HG03095 (cell line): ENCODE data around the gene SAP30L.

Experiments
- ATAC-seq: cut with Tn5 transposase; IDR thresholded peaks from one replicate; pipeline ENCODE4 v1.9.1; 2021; ENCODE audit warnings: moderate library complexity; ENCODE audit not compliant: unreplicated experiment

Gene SAP30L

DNA sequence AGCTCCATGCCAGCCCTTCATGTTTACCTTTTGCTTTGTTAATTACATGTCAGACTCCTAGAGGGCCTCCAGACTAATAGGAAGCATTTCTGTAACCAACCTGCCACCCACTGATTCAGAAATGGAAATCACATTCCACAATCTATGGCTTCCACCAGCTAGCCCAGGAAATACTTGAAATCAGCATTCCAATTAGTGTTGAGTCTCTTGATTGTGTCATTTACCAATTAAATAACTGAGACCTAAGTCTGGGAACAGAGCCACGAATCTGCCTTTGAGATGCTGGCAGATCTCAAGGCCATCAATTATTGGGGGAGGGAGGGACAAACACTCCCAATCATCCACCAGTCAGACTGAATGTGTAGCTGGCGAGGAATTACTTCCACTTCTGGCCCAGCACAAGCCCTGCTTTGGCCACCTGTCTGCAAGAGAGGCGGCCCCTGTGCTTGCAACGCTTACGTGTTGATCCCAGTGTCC, 27.4 kb upstream of the SAP30L start:
- no peak for ATAC-seq

DNA sequence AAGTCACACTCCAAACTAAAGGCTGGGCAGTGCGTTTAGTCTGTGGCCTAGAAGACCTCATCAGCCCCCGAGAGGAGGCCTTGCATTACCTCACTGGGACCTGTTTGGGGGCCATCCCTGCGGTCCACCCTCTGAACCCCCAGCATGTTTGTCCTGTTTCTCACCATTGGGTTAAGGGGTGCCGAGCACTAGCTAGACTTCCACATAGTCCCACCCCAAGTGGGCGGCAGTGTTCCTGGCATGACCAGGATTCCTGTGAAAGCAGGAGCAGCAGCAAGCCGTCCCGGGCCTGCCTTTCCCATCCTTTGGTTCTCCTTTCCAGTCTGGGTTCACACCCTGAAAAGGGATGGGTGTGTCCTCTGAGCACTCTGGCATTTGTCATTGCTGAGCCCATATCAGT, 26.6 kb upstream of the SAP30L start:
- no peak for ATAC-seq

DNA sequence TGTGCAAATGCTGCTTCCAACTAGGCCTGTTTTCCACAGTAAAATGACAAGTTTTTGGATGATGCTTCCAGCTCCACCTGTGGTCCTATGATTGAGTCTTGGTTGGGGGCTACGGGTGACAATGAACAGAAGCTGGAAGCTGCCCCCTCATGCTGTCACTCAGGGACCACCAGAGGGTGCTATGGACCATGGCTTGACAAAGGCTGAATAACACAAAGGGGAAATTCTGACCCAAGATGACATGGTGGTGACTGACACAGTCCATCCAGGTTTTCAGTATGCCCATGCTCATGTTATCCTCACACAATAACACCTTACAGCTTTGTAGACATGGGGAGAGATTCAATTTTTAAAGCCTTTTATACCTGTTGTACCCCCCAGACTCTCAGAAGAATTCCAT, 23.9 kb upstream of the SAP30L start:
- ATAC-seq, result no peak

DNA sequence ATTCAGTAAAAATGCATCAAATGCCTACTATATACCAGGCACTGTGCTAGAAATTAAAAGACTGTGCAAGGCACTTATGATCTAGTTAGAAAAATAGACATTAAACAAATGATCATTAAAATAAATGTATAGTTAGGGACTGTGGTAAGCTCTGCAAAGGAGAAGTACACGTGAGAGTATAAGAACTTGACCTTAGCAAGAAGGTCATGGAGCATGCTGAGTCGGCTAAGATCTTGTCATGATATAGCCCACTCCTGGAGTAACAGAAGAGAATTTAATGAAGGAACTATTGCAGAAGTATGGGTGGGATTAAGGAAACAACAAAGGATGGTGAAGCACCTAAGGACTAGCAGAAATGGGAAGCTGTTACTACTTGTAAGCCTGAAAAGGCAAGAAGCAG, 23.5 kb upstream of the SAP30L start:
- no peak for ATAC-seq

- no peak for ATAC-seq
These were observed 17.6 kb upstream of the SAP30L start for GRCh38 chr5:154428208-154428607.

GRCh38 chr5:154429341-154429740, 16.5 kb upstream of the SAP30L start:
- ATAC-seq, result no peak

GRCh38 chr5:154430466-154430865, 15.3 kb upstream of the SAP30L start:
- no peak for ATAC-seq

GRCh38 chr5:154430961-154431630, 14.7 kb upstream of the SAP30L start:
- ATAC-seq, result no peak

- no peak for ATAC-seq
These were observed 10.6 kb upstream of the SAP30L start for GRCh38 chr5:154435226-154435625.

DNA sequence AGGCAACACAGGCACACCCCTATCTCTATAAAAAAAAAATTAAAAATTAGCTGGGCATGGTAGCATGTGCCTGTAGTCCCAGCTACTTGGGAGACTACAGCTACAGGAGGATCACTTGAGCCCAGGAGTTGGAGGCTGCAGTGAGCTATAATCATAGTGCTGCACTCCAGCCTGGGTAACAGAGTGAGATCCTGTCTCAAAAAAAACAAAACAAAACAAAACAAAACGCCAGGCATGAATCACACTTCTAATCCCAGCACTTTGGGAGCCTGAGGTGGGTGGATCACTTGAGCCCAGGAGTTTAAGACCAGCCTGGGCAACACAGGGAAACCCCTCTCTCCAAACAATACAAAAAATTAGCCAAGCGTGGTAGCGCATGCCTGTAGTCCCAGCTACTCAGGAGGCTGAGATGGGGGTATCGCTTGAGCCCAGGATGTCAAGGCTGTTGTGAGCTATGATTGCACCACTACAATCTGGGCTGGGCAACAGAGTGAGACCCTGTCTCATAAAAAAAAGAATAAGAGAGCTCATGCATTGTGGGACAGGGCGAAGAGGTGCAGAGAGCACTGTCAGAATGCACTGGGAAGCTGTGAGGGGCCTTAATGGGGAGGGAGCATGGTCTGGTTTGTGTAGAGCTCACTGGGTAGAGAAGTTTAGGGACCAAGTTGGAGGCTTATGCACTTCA, 8.4 kb upstream of the SAP30L start:
- ATAC-seq, result no peak

DNA sequence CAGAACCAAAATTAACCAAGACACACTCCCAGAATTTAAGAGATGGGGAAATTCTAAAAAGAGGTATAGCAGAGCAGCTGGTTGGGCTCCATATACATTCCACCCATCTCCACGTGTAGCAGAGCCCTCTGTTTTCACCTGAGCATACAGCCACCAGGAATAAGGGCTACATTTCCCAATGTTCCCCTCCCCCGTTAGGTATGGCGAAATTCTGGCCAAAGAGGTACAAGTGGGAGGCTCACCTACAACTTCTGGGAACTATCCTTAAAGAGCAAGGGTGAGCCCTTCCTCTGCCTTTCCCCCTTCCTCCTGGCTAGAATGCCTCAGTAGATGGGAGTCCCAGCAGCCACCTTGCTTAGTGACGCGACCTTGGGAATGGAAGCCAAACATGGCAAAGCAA, 5.3 kb upstream of the SAP30L start:
- ATAC-seq, result no peak

DNA sequence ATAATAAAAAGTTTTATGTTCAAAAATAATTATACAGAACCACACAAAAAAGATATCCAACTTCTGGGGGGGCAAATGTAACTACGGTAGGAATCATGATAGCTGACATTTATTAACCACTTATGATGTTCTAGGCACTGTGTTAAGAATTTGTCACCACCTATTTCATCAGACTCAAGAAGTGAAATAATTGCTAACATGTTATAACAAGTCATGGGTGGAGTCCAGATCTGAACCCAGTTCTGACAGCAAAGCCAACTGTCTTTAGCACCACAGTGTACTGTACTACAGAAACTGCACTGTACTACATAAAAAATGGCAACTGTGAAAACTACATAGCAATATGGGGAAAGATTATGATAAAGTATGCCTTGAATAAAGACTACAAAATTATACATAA, 3.0 kb upstream of the SAP30L start:
- ATAC-seq, result no peak

DNA sequence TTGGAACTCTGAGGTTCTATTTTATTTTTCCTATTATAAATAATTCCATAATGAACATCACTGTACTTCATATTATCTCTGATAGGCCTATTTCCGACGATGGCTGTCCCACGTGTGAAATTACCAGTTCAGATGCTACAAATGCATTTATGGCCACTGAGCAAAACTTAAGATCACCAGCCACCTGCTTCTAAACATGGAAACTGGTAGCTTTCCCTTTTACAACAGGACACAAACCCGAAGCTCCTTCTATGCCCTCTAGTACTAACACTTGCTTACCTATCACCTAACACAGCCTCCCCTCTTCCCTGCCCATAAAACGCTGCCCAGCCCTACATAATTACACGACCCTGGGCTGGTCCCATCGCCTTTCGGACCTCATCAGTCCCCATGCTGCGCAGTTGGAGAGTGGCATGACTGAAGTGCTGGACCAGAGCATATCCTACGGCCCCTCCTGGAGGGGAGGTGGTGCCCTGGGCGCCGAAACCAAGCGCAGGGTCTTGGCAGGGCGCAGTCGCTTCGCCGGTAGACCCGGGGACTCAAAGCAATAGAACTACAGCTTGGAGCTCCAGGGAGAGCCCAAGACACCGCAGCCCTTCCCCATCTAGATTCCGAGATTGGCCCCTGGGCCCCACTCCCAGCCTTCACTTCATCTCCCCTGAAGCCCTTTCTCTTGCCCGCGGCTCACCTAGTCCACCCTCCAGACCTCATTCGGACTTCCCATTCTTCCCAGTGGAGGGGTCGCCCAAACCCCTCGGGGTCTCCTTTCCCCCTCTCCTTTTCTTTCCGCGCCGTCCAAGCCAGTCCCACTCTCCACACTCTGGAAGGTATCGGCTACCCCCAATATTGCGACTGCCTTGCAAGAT, 1.0 kb upstream of the SAP30L start:
- no peak for ATAC-seq

GRCh38 chr5:154446195-154447088, 645 bp downstream of the SAP30L start:
- peak; percentile 22 for ATAC-seq

DNA sequence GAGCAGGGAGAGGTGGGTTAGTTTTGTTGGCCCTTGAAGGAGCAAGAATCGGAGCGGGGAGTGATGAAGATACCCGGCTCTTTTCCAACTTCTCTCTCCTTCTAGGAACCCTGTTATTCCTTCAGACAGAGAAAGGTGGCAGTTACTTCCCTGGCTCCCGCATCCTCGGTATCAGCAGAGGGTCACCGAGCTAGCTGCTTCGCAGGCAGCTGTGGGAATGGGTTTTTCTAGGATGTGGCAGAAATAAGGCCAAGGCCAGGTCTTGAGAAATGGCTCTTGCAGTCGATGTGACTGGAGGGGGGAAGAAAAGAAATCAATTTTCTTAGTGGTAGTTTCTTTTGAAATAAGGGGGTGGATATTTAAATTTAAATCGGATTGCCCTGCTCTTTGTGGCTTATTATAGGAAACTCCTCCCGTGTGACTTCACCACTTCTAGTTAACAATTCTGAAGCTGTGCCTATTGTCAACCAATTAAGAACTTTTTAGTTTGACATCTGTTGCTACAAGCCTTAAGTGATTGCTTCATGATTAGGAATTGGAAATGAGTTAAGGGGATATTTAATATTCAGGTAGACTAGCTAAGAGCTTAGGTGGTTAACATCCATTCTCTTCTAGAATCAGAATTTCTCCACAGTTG, 1.4 kb downstream of the SAP30L start:
- ATAC-seq, result no peak

DNA sequence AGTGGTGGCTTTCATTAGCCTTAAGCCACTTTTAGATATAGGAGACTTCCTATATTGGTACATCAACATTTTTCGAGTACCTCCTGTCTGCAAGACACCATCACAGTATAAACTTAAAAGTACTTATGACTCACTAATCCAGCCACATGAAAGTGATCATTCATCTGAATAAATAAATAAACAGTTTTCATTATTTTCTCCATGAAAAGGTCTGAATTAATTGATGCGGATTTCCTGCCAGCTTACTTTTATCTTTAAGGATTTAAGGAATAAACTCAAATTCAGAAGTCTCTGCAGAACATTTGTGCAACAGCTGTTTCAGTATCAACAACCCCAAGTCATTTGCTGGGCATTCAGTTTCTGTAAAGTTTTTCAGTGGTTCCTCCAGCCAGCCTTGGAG, 4.0 kb downstream of the SAP30L start:
- no peak for ATAC-seq

GRCh38 chr5:154451957-154452356, 6.2 kb downstream of the SAP30L start:
- ATAC-seq, result no peak

- ATAC-seq, result no peak
These were observed 9.8 kb downstream of the SAP30L start for GRCh38 chr5:154455585-154455984.

GRCh38 chr5:154456540-154456939, 10.7 kb downstream of the SAP30L start:
- ATAC-seq, result no peak

DNA sequence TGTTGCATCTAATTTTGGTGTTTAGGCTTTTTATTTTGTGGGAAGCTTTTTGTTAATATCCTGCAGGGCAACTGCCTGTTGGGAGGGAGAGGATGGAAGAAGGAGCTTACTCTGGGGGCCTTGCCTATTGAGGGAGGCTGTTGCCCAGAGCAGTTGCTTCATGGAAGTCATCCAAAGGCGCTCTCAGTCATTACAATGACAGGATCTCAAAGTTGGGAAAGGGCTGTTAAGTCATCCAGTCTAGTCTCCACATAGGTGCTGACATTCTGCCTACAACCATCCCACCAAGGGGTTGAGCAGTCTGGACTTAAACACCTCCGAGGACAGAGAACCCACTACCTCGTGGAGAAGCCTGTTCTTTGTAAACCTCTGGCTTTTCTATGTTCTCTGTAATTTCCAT, 13.2 kb downstream of the SAP30L start:
- no peak for ATAC-seq
